Skin epidermis (tissue), 12 donors: ENCODE results near the gene MAGI1.

ENCODE experiments used
- H3K27ac ChIP-seq, 21 experiments: fragments of 200-600 bp; sonication (generic) in 11 of 21; one replicate each; pipeline ENCODE4 v1.5.0; 2020; ENCODE audit warnings: mild to moderate bottlenecking in 3 of 21, inconsistent platforms in 2 of 21, moderate library complexity in 2 of 21
- H3K4me3 ChIP-seq, 7 experiments: fragments of 200-600 bp; sonication (generic) in 2 of 7; one replicate each; pipeline ENCODE4 v1.5.0; 2020; ENCODE audit warnings: inconsistent platforms in 2 of 7, mild to moderate bottlenecking in 2 of 7, moderate library complexity in 1 of 7

MAGI1 gene

DNA sequence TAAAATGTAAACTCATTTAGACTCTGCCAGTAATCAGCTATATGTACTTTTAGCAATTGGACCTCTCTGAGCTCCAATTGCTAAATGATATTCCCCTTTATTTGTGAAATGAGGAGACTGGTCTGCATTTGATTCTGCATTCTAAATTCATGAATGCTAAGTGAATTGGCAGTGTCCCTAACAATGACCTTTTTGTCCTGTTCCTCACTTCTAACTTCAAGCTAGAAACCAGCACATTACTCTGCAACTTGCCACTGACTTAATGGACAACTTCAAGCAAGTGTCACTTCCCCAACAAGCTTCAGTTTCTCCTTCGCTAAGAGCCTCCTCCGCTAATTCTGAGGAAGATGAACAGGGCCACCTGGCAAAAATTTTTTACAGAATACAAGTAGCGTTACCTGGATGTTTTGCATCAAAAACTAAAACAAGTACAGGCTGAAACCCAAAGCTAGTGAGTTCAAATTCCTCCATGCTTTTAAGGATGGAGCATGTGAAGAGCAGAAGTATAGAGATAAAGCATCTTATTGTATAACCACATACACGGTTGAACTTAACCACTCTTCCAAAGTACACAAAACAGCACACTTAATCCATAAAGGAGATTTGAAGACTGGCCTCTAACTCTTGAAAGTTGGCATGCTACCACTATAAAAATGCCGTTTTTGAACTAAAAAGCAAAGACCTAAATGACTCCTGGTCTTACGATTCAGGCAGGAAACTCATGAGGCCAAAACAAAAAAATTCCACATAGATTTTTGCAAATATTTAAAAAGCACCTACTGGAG lies 207.6 kb downstream of the MAGI1 start:
- Histone ChIP-seq H3K4me3 (no peak overlapping the region), H3K27ac (no peak overlapping the region)

DNA sequence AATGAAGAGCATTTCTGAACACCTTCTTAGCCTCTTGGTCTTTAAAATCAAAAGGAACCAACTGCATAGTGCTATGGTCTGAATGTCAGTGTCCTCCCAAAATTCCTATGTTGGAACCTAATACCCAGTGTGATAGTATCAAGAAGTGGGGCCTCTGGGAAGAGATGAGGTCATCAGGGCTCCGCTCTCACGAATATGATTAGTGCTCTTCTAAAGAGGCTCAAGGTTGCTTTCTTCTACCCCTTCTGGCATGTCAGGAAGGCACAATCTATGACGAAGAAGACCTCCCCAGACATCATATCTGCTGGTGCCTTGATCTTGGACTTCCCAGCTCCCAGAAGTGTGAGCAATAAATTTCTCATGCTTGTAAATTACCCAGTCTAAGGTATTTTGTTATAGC lies 209.5 kb downstream of the MAGI1 start:
- Histone ChIP-seq H3K4me3 (no peak overlapping the region), H3K27ac (peak overlapping the region in 1 of 21 experiments; percentile 45)

DNA sequence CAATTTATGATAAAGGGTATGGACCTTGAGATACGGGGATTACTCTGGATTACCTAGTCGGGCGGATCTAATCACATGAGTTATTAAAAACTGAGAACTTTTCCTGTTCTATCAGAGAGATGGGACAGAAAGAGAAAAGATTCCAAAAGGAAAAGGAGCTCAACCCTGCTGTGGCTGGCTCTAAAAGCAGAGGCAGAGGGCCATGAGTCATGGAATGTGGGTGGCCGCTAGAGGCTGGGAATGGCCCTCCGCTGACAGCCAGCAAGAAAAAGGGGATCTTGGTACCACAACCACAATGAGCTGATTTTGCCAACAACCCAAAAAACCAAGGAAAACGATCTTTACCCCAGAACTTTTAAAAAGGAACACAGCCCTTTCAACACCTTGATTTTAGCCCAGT lies 210.0 kb downstream of the MAGI1 start:
- Histone ChIP-seq H3K4me3 (no peak overlapping the region), H3K27ac (peak overlapping the region in 1 of 21 experiments; percentile 45)

DNA sequence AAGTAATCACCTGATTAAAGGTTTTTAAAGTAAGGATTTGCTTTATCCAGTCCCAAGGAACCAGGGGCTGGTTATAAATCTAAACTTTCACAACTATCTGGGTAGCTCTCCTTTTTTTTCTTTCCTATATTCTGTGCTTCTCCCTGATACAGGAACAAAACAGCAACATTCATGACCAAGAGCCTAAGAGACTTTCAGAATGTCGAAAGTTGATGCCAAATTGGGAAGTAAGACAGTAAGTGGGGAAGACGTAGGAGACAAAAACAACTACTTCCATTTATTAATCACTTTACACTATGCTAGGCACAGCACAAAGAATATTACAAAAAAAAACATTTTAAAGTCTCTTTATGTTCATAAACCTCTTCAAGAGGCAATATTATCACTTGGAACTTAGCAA lies 211.6 kb downstream of the MAGI1 start:
- Histone ChIP-seq H3K27ac (no peak overlapping the region), H3K4me3 (no peak overlapping the region)

DNA sequence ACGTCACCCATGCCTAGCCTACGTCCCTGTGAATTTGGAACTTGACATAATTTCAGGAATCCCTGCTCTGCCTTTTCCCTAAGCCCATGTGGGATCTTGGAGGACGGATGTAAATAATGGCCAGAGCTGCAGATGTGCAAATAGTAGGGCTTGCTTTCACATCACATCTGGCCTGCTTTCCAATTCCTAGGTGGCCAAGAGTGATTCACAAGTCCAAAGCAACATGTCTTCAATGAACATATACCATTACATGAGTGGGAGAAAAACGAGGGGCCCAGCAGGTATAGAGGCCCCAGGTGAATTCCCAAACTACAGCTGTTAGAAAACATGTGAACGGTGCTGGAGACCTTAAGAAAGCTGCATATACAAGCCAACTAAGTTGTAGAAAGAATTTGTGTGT lies 214.6 kb downstream of the MAGI1 start:
- Histone ChIP-seq H3K4me3 (no peak overlapping the region), H3K27ac (no peak overlapping the region)

DNA sequence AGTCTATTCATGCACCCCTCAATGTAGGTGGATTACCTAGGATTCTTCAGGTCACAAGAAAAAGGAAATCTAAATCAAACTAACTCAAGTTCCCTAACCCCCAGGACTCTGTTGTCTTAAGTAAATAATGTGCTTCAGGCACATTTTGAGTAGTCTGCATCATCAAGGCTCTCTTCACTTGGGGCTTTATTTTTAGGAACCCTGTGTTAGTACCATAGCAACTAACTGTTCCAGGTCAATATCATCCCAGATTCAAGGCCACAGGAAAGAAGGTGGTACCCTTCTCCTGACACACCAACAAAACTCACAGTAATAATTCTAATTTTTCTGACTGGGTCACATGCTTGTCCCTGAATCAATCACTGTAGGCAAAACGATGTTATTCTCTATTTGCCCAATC lies 218.1 kb downstream of the MAGI1 start:
- Histone ChIP-seq H3K27ac (no peak overlapping the region), H3K4me3 (no peak overlapping the region)

DNA sequence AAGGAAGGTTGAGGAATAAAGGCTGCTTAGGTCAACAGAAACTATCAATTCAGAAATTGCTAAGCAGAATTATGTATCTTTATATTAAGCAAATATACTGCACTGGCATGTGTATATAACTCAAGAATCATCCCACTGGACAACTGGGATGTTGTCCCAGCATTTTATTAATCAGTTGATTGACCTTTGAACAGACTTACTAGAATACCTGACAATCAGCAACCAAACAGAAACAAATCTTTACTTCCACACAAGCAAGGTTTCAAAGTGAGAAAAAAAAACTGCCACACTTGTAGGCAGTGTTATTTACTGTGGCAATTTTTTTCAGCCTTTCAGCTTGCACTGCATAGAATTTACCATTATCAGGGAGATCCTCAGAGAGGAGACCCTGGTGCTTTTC lies 218.8 kb downstream of the MAGI1 start:
- H3K4me3 ChIP-seq = no peak overlapping the region
- H3K27ac ChIP-seq = no peak overlapping the region

DNA sequence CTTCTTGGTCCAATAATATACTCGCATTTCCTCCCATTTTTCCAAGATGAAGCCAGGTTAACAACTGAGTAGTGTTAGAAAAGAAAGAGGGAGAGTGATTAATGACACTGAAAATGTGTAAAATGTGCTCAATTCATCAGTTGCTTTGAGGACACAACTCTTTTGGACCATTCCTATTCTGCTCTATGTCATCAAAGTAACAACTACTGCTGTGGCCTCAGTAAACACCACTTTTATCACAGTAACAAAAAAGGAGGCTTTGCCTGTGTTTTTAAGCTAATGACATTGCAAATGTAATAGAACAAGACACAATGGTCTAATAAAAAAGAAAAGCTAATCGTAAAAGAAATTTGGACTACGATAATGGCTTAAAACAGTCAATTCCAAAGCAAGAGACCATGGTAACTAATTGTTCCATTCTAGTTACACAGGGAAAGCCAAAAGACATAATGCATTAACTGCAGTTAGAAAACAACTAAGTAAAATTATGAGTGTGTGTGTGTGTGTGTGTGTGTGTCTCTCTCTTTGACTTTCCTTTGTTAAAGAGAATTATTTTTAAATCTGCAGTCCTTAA lies 221.1 kb downstream of the MAGI1 start:
- H3K4me3 ChIP-seq = no peak overlapping the region
- H3K27ac ChIP-seq = no peak overlapping the region

DNA sequence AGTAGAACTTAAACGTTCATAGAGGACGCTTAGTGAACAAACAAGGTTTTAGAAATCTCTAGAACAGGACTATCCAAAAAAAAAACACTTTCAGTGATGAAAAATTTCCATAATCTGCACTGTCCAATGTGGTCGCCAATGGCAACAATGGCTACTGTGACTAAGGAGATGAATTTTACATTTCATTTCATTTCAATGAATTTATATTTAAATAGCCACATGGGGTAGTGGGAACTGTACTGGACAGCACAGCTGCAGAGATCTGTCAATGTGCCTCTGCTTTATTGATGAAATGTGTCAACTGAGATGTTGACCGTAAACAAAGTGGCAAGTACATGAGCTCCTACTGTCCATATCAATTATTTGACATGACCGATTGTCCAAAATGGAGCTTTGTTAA lies 222.5 kb downstream of the MAGI1 start:
- H3K4me3 ChIP-seq = no peak overlapping the region
- H3K27ac ChIP-seq = no peak overlapping the region

DNA sequence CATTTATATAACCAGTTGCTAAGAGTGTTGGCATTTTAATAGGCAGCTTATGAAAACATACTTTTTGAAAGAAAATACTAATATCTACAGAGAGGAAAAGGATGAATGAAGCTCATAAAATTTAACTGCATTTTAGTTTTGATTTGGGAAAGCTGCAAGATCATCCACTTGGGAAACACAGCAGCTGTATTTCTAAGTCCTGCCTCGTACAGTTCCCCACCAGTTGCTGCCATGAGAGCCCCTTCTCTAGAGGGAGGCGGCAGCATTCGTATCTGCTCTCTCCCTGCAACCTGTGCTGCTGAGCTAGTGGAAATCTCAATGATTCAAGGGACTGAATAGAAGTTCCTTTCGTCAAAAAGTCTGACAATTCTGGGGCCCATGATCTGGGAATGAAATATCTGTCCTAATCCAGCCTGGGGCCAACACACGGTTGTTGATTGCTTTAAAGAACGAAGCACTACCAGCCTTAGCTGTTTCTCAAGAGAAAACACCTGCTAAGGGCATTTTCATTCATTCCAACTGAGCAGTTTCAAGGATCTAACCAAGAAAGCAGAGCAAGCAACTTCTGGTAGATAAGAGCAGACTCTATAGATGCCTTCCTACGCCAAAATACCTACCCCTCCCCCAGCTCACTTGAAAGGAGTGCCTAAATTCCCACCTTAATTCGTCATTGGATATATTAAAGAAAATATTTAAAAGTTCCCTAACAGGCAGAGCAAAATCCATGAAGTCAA lies 223.7 kb downstream of the MAGI1 start:
- no peak overlapping the region for H3K4me3 ChIP-seq
- H3K27ac ChIP-seq = no peak overlapping the region

DNA sequence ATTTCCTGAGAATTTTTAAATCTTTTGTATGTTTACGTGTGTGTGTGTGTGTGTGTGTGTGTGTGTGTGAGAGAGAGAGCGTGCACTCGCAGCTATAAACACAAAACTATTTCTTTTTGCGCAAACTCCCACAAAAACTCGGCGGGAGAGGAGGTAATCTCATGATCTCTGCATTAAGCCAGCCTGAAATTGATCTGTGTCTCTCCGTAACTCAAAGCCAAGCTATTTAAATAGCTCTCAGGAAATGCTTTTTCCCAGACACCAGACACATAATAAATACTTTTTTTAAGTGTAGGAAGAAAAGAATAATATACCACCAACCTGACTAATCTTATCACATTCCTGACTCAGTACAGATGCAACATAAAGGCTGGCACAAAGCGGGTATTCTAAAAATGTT lies 226.8 kb downstream of the MAGI1 start:
- H3K27ac ChIP-seq = no peak overlapping the region
- H3K4me3 ChIP-seq = no peak overlapping the region

DNA sequence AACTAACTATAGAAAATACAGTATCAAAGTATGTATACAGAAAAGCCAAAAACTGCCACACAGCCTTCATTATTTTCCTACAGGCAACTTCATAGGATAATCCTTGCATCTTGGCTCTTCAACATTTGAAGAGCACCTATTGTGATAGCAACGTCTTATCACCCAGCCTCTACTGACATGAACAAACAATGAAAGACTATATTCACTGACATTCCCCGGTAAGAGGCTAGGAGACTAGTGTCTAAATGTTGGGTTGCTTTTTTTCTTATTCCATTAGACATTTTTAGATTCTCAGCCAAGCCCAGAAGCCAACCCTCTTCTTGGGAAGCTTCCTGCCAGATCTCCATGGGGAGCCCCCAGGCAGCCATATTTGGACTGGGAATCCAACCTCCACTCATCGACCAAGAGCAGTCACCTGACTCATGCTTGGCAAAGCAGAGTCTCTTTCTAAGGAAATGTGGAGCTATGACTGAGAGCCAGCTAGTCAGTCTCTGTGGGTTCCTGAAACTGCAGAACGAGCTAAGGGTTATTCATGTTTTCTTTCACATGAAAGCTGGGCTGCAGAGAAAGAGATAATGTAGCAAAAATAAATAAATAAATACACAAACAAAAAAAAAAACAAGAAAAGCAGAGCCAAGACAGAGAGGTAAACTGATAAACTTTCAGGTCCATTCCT lies 227.5 kb downstream of the MAGI1 start:
- no peak overlapping the region for H3K4me3 ChIP-seq
- no peak overlapping the region for H3K27ac ChIP-seq

DNA sequence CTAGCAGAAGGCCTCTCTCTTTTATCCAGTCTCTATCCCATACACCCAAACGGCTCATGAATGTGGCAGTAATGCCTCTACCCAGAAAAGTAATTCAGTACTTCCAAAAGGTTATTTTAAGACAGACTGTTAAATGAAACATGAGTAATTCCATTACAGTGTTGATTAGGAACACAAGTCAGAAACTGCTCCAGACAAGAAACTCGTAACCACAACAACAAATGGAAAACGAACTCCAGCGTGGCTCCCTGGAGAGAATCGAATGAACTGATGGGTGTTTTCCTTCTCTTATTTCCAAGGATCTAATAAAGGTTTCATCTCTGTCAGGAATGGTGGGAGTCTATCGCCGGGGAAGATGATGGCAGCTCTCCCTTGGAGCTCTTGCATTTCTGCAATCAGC lies 228.4 kb downstream of the MAGI1 start:
- Histone ChIP-seq H3K4me3 (no peak overlapping the region), H3K27ac (no peak overlapping the region)

DNA sequence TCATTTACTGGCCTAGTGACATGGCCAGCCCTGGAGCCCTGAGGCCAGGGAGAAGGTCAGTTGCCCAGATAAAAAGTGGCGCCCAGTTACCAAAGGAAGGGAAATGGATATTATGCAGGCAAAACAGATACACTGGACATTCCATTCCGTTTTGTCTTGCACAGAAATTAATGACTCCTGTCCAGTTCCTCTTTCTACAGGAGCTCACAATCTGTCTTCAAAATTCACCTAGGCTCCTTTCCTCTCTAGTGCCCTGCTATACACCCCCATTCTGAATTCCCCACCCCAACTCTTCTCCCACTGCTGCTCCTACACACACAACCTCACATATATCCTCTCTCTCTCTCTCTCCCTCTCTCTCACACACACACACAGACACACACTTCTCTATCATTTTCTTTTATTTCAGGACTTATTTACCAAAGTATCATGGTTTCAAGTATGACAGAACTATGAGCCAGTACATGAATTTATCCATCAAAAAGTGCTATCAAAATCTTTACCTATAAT lies 229.0 kb downstream of the MAGI1 start:
- Histone ChIP-seq H3K27ac (no peak overlapping the region), H3K4me3 (no peak overlapping the region)

DNA sequence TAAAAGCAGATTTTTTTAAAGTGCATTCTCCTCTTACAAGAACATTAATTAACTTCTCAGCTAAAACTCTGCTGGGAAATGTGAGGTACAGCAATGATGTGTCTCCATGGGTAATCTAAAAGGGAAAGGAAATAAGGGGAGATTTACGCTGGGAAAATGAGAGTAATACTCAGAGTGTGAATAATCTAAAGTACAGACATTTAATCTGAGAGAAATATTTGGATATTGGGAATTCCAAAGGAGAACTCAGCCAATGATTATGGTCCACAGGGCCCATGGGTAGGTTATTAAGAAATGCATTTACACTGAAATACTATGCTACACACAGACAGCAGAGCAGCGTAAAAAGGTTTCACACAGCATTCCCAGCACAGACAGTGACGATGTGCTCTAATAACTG lies 229.9 kb downstream of the MAGI1 start:
- Histone ChIP-seq H3K27ac (no peak overlapping the region), H3K4me3 (no peak overlapping the region)

DNA sequence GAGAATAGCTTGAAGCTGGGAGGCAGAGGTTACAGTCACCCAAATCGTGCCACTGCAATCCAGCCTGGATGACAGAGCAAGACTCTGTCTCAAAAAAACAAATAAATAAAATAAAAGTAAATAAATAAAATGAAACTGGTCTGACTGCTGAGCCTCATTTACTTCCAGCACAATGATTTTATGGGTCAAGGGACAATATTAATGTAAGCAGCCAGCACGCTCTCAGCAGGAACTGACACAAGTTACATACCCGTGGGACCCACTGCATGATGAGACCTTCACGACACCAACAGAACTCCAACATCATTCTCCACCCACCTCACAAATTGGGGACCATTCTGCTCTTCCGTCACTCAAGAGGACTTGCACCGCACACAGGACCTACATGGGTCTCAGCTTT lies 230.3 kb downstream of the MAGI1 start:
- Histone ChIP-seq H3K27ac (no peak overlapping the region), H3K4me3 (no peak overlapping the region)

DNA sequence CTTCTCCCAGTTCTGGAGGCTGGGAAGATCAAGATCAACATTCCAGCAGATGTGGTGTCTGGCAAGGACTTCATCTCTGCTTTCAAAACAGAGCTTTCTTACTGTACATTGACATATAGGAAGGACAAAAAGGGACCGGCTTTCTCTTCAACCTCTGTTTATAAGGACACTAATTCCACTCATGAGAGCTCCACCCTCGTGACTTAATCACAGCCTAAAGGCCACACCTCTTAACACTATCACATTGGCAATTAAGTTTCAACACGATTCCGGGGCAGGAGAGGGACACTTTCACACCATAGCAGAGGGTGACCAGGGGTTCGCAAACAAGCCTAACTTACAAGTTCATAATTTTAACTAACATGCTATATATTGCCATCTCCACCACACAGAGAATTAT lies 231.5 kb downstream of the MAGI1 start:
- no peak overlapping the region for H3K27ac ChIP-seq
- no peak overlapping the region for H3K4me3 ChIP-seq

DNA sequence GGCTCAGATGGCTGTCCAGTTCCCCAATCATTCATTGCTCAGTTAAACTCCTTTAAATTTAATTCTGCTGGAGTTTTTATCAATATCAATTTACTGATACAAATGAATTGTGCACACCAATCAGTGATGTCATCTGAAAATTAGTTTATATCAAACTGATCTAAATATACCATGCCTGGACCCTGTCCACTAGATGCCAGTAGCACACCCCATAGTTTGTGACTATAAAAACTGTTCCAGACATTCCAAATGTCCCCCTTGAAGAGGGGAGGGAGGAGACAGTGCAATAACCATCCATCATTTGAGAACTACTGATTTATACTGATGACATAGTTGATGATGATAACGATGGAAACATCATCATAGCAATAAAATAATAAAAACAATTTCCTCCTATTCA lies 232.1 kb downstream of the MAGI1 start:
- no peak overlapping the region for H3K27ac ChIP-seq
- H3K4me3 ChIP-seq = no peak overlapping the region

DNA sequence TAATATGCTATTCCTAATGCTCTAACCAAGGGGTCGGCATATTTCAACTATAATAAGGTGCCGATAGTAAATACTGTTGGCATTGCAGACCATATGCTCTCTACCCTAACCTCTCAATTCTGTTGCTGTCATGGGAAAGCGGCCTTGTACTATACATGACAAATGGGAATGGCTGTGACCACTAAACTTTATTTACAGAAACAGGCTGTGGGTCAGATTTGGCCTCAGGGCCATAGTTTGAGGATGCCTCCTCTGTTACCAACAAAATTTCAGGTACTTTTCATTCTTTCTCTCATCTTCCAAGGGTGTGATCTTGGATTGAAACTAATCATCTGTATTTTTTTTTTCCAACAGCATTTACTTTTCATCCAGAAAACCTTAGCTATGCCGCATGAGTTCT lies 242.0 kb downstream of the MAGI1 start:
- Histone ChIP-seq H3K4me3 (no peak overlapping the region), H3K27ac (no peak overlapping the region)

DNA sequence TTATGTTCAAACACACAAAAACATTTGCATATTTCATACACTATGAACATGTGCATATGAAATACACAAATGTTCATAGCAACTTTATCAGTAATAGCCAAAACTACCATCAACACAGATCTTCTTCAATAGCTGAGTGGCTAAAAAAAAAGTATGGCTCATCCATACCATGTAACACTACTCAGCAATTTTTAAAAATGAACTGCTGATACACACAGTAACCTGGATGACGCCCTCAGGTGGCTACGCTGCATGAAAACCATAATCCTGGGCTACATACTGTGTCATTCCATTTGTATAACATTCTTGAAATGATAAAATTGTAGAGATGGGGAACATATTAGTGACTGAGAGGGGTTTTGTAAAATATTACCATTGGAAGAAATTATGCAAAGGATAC lies 243.6 kb downstream of the MAGI1 start:
- no peak overlapping the region for H3K27ac ChIP-seq
- H3K4me3 ChIP-seq = no peak overlapping the region
